ENCODE data around the gene ZMYND15.
A peak's percentile ranks its signal among the peaks of the same experiment; 100 is the strongest.

The ZMYND15 gene

GRCh38 chr17:4768298-4768697 is 28.7 kb downstream of the ZMYND15 start:
- no peak for TF ChIP-seq CTCF (IDR thresholded peaks at IDR 0.05; ENCODE audit: low read depth, low read length)
- DNase-seq (ENCODE audit: low read depth in 2 of 2) = no peak
- no peak overlapping the region for H3K4me3 ChIP-seq (replicated peaks in 1 of 2; ENCODE audit: low read depth in 2 of 2, low read length in 2 of 2)

GRCh38 chr17:4769628-4770027 is 30.0 kb downstream of the ZMYND15 start:
- TF ChIP-seq CTCF (IDR thresholded peaks at IDR 0.05; ENCODE audit: low read depth, low read length) = no peak
- DNase-seq (ENCODE audit: low read depth in 2 of 2) = peak in 1 of 2 donors; percentile 53
- H3K4me3 ChIP-seq (replicated peaks in 1 of 2; ENCODE audit: low read depth in 2 of 2, low read length in 2 of 2) = no peak overlapping the region

GRCh38 chr17:4771519-4772234 is 32.0 kb downstream of the ZMYND15 start, which contains the start of gene TM4SF5:
TSS of gene TM4SF5 (plus strand) at chr17:4771886. CDS start at chr17:4771923, 37 bp downstream.
- TF ChIP-seq CTCF (IDR thresholded peaks at IDR 0.05; ENCODE audit: low read depth, low read length) = no peak
- no peak for DNase-seq (ENCODE audit: low read depth in 2 of 2)
- H3K4me3 ChIP-seq (replicated peaks in 1 of 2; ENCODE audit: low read depth in 2 of 2, low read length in 2 of 2) = no peak within 1 kb of the TSS

DNA sequence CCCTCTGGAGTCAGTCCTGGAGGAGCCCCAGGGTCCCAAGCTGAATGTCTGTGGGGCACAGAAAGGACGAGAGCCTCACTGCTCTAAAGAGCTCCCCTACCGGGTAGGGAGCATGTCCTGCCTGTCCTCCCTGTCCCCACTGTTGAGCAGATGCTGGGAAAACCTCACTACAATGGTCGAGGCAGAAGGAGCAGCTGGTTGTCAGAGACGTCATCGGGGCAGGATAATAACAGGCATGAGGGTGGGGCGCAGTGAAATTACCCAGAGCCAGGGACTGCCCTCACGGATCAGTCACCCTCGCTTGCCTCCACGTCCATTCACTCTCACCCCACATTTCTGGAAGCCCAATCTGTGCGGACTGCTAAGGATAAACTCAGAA is 32.6 kb downstream of the ZMYND15 start:
- no peak overlapping the region for H3K4me3 ChIP-seq (replicated peaks in 1 of 2; ENCODE audit: low read depth in 2 of 2, low read length in 2 of 2)
- DNase-seq (ENCODE audit: low read depth in 2 of 2) = no peak
- TF ChIP-seq CTCF (IDR thresholded peaks at IDR 0.05; ENCODE audit: low read depth, low read length) = no peak

DNA sequence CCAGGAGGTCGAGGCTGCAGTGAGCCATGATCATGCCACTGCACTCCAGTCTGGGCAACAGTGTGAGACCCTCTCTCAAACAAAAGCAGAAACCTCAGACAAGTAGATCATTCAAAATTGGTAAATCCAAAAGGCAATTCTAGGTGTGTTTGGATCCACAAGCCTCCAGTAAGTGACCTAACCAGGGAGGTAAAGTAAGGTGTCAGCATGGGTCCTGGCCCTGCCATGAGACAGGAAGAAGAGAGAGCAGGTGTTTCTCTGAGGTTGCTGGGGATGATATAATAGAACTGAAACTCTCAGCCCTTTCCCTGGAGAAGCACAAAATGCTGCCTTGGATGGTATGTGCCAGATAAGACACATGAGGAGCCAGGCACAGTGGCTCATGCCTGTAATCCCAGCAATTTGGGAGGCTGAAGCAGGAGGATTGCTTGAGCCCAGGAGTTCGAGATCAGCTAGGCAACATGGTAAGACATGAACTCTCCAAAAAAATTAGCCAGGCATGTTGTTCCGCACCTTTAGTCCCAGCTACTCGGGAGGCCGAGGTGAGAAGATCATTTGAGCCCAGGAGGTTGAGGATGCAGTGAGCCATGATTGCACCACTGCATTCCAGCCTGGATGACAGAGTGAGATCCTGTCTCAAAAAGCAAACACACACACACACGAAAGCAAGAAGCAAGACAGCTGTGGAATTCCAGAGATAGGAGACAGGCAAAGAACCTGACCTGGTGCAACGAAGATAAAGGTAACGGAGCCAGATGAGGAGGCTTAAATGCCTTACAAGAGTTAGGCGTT is 38.5 kb downstream of the ZMYND15 start:
- H3K4me3 ChIP-seq (replicated peaks in 1 of 2; ENCODE audit: low read depth in 2 of 2, low read length in 2 of 2) = no peak overlapping the region
- no peak for TF ChIP-seq CTCF (IDR thresholded peaks at IDR 0.05; ENCODE audit: low read depth, low read length)
- peak in 1 of 2 donors; percentile 39 for DNase-seq (ENCODE audit: low read depth in 2 of 2)

- no peak for TF ChIP-seq CTCF (IDR thresholded peaks at IDR 0.05; ENCODE audit: low read depth, low read length)
- DNase-seq (ENCODE audit: low read depth in 2 of 2) = no peak
- H3K4me3 ChIP-seq (replicated peaks in 1 of 2; ENCODE audit: low read depth in 2 of 2, low read length in 2 of 2) = no peak overlapping the region
These were observed 40.8 kb downstream of the ZMYND15 start for GRCh38 chr17:4780325-4780955.

Measured in cardiac fibroblast (primary cell).